HFFc6 (cell line): ENCODE results near the gene SMO. TPM values are rescaled to one million over a fixed set of nuclear protein-coding genes. Genes with fewer than 3 reads are reported as not detected.

Experiments
- DNase-seq: peaks from one replicate; pipeline ENCODE4 v3.0.0-alpha.2; 2018
- H3K27ac Mint-ChIP-seq: 2 replicates; pipeline ENCODE4 v1.8.0; 2020; ENCODE audit warnings: mild to moderate bottlenecking, mixed read lengths
- H3K27me3 Mint-ChIP-seq: 2 replicates; pipeline ENCODE4 v1.8.0; 2021; ENCODE audit warnings: mild to moderate bottlenecking, moderate library complexity, mixed read lengths; ENCODE audit not compliant: insufficient read depth
- H3K36me3 Mint-ChIP-seq: 2 replicates; pipeline ENCODE4 v1.8.0; 2021; ENCODE audit warnings: low read depth, mixed read lengths
- H3K4me1 Mint-ChIP-seq: 2 replicates; pipeline ENCODE4 v1.8.0; 2020; ENCODE audit warnings: low read depth, mixed read lengths
- H3K4me3 Mint-ChIP-seq: 2 replicates; pipeline ENCODE4 v1.8.0; 2020; ENCODE audit warnings: mild to moderate bottlenecking, moderate library complexity, mixed read lengths
- H3K9me3 Mint-ChIP-seq: 2 replicates; pipeline ENCODE4 v1.8.0; 2020; ENCODE audit warnings: mild to moderate bottlenecking, mixed read lengths
- CTCF ChIP-seq: fragments of 200-600 bp; sonication (generic); IDR thresholded peaks from 2 replicates; pipeline ENCODE4 v1.5.0; 2021; ENCODE audit warnings: antibody characterized with exemption, mild to moderate bottlenecking
- long read RNA-seq: library from polyadenylated mRNA; unstranded; transcript quantifications from one replicate; pipeline ENCODE4 v2.0.0, GENCODE V29; 2019
- total RNA-seq, 6 experiments: library from RNA; stranded (reverse); fragmentation: NEBNext Ultra II Directional; extraction: Animal tissue kit (Norgen Biotek cat#: 25700); gene quantifications; 2 replicates in 1 of 6; 3 replicates in 5 of 6; pipeline ENCODE4 v1.2.3, GENCODE V29; 2021

The SMO gene
- under 1 TPM; 0.09 to 0.57 (median 0.17) TPM for total RNA-seq
- long read RNA-seq, result 0 reads

- no peak within 1 kb of the TSS for H3K27ac Mint-ChIP-seq
- DNase-seq, result no peak
- no peaks in the 10 kb centered on the region for H3K4me1 Mint-ChIP-seq
- peak within 1 kb of the TSS; percentile 38 for H3K4me3 Mint-ChIP-seq
- H3K36me3 Mint-ChIP-seq, result no peaks in the 10 kb centered on the region
- H3K27me3 Mint-ChIP-seq, result peaks cover 64% of the 10 kb centered on the region
- H3K9me3 Mint-ChIP-seq, result no peaks in the 10 kb centered on the region
- TF ChIP-seq CTCF, result no peak
These were observed at the start of gene SMO for GRCh38 chr7:129188372-129188891. TSS of gene SMO (plus strand) at chr7:129188633. CDS start at chr7:129189152, 519 bp downstream.

- Mint-ChIP-seq H3K9me3 (no peaks in the 10 kb centered on the region), H3K4me1 (peaks cover 10% of the 10 kb centered on the region; the same call in 1 of the 2 replicates), H3K4me3 (no peak overlapping the region), H3K36me3 (no peaks in the 10 kb centered on the region), H3K27me3 (peaks cover 50% of the 10 kb centered on the region), H3K27ac (no peak overlapping the region)
- DNase-seq, result no peak
- no peak for TF ChIP-seq CTCF
These were observed 44.7 kb upstream of the SMO start for GRCh38 chr7:129143724-129144094.

GRCh38 chr7:129144095-129144833, 44.2 kb upstream of the SMO start, which contains the start of gene TSPAN33:
TSS of gene TSPAN33 (plus strand) at chr7:129144707. CDS start at chr7:129144981, 274 bp downstream.
- H3K27me3 Mint-ChIP-seq, result peaks cover 56% of the 10 kb centered on the region
- H3K27ac Mint-ChIP-seq, result no peak within 1 kb of the TSS
- no peak for TF ChIP-seq CTCF

GRCh38 chr7:129144834-129145668, 43.4 kb upstream of the SMO start:
- DNase-seq, result no peak
- Mint-ChIP-seq H3K27me3 (peaks cover 64% of the 10 kb centered on the region), H3K27ac (no peak overlapping the region), H3K4me3 (no peak overlapping the region), H3K36me3 (no peaks in the 10 kb centered on the region), H3K9me3 (no peaks in the 10 kb centered on the region), H3K4me1 (peaks cover 10% of the 10 kb centered on the region; the same call in 1 of the 2 replicates)
- peak; percentile 32; the same call in 1 of the 2 replicates for TF ChIP-seq CTCF

More at GRCh38 chr7:129144095-129144833, 44.2 kb upstream of the SMO start, which contains the start of gene TSPAN33:
- Mint-ChIP-seq H3K9me3 (no peaks in the 10 kb centered on the region), H3K36me3 (no peaks in the 10 kb centered on the region), H3K4me3 (peak within 1 kb of the TSS; percentile 81), H3K4me1 (peaks cover 10% of the 10 kb centered on the region; the same call in 1 of the 2 replicates)
- DNase-seq, result peak; percentile 51

GRCh38 chr7:129146237-129146979, 42.0 kb upstream of the SMO start:
- Mint-ChIP-seq H3K27ac (no peak overlapping the region), H3K4me1 (peaks cover 10% of the 10 kb centered on the region; the same call in 1 of the 2 replicates), H3K4me3 (no peak overlapping the region), H3K27me3 (peaks cover 70% of the 10 kb centered on the region), H3K9me3 (no peaks in the 10 kb centered on the region), H3K36me3 (no peaks in the 10 kb centered on the region)
- DNase-seq, result no peak
- TF ChIP-seq CTCF, result no peak
